ENCODE results near the gene IFNL1.
"Not testable (repeated sequence)": the region's sequence is repeated elsewhere in the genome, so short reads cannot be mapped to it uniquely, and the experiment has no call there.

The IFNL1 gene

DNA sequence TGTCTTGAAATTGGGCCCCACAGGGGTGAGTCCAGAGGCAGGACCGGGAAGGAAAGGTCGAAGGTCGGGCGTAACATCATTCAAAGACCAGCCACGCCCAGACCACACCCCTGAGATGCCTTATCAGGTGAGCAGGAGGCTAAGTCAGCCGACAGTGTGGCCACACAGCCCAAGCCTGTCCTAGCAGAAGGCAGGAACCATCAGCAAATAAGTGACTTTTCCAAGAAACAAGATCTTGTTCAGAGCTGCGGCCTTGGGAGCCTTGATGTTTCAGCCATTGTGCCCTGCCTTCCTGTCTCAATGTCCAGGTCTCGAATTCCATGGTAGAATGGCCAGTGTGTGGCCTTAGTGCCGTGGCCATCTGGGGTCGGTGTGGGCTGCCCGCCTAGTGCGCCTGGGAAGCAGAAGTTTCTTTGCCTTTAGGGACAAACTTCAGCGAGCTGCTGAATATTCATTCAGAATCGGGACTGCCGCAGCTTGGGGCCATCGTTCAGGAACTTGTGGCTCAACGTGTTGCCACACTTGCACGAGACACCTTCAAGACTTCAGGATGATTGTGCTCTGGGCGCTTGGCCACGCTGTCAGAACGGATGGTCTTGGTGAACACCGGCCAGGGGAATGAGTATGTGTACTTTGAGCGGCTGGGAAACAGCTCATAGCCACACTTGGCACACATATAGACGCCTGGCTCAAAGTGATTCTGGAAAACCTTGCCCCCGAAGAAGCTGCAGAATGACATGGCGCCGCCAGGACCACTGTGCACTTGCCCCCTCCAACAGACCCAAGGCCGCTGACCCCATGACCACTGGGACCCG lies 41.5 kb upstream of the IFNL1 start:
- no peak for FAIRE-seq
- TF ChIP-seq POLR2AphosphoS5 (IDR thresholded peaks at IDR 0.05; ENCODE audit: low read depth, low read length), result no peak
- no peak for TF ChIP-seq PAX5 (IDR thresholded peaks at IDR 0.05; ENCODE audit: insufficient read depth, low read length, severe bottlenecking)
- no peak for TF ChIP-seq SPI1 (IDR thresholded peaks at IDR 0.05; ENCODE audit: low read depth, low read length)
- TF ChIP-seq POU2F2 (IDR thresholded peaks at IDR 0.05; ENCODE audit: low read depth, low read length), result no peak
- TF ChIP-seq TAF1 (IDR thresholded peaks at IDR 0.05; ENCODE audit: low read depth, low read length), result no peak
- no peak for TF ChIP-seq POLR2A (IDR thresholded peaks at IDR 0.05; ENCODE audit: low read depth, low read length)
- DNase-seq (ENCODE audit: insufficient read length, low spot score), result no peak

GRCh38 chr19:39257227-39257626 lies 39.0 kb upstream of the IFNL1 start:
- DNase-seq (ENCODE audit: insufficient read length, low spot score) (no peak), FAIRE-seq (no peak)
- TF ChIP-seq PAX5 (IDR thresholded peaks at IDR 0.05; ENCODE audit: insufficient read depth, low read length, severe bottlenecking) (no peak), POU2F2 (IDR thresholded peaks at IDR 0.05; ENCODE audit: low read depth, low read length) (no peak), POLR2AphosphoS5 (IDR thresholded peaks at IDR 0.05; ENCODE audit: low read depth, low read length) (no peak), POLR2A (IDR thresholded peaks at IDR 0.05; ENCODE audit: low read depth, low read length) (no peak), TAF1 (IDR thresholded peaks at IDR 0.05; ENCODE audit: low read depth, low read length) (no peak), SPI1 (IDR thresholded peaks at IDR 0.05; ENCODE audit: low read depth, low read length) (no peak)

DNA sequence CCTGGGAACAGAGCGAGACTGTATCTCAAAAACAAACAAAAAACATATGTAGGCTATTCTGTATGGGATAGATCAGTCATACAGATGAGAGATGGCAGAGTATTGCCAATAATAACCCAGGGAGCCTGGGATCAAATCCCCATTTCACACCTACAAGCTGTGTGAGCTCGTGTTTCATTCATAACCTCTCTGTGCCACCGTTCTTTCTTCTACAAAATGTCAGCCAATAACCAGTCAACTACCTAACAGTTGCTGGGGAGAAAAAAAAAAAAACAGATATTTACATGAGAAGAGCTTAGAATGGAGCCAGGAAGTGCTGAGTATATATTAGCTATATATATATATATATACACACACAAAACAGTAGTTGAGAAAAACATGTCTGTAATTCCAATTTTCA lies 34.5 kb upstream of the IFNL1 start:
- TF ChIP-seq POU2F2 (IDR thresholded peaks at IDR 0.05; ENCODE audit: low read depth, low read length), result no peak
- TF ChIP-seq SPI1 (IDR thresholded peaks at IDR 0.05; ENCODE audit: low read depth, low read length), result no peak
- TF ChIP-seq POLR2AphosphoS5 (IDR thresholded peaks at IDR 0.05; ENCODE audit: low read depth, low read length), result no peak
- no peak for TF ChIP-seq TAF1 (IDR thresholded peaks at IDR 0.05; ENCODE audit: low read depth, low read length)
- TF ChIP-seq POLR2A (IDR thresholded peaks at IDR 0.05; ENCODE audit: low read depth, low read length), result no peak
- no peak for TF ChIP-seq PAX5 (IDR thresholded peaks at IDR 0.05; ENCODE audit: insufficient read depth, low read length, severe bottlenecking)
- DNase-seq (ENCODE audit: insufficient read length, low spot score) (no peak), FAIRE-seq (no peak)

GRCh38 chr19:39262496-39262895 lies 33.7 kb upstream of the IFNL1 start:
- DNase-seq (ENCODE audit: insufficient read length, low spot score), result no peak
- TF ChIP-seq TAF1 (IDR thresholded peaks at IDR 0.05; ENCODE audit: low read depth, low read length) (no peak), PAX5 (IDR thresholded peaks at IDR 0.05; ENCODE audit: insufficient read depth, low read length, severe bottlenecking) (no peak), POU2F2 (IDR thresholded peaks at IDR 0.05; ENCODE audit: low read depth, low read length) (no peak), POLR2AphosphoS5 (IDR thresholded peaks at IDR 0.05; ENCODE audit: low read depth, low read length) (no peak), SPI1 (IDR thresholded peaks at IDR 0.05; ENCODE audit: low read depth, low read length) (no peak), POLR2A (IDR thresholded peaks at IDR 0.05; ENCODE audit: low read depth, low read length) (no peak)
- no peak for FAIRE-seq

DNA sequence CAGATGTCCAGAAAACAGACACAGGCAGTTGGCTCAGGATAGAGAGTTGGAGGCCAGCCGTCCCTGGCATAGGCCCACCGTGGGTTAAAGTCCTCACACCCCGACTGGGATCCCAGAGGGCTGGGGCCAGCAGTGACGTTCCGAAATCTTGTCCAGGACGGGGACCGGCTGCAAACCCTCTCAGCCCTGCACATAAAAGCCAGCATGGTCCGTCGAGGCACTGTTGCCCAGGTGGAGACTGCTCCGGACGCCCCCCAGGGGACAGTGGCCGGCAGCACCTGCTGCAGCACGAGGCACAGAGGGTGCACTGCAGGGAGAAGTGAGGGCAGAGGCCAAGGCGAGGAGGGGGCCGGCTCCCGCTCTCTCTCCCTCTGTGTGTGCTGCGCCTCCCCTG lies 32.3 kb upstream of the IFNL1 start:
- DNase-seq (ENCODE audit: insufficient read length, low spot score), result no peak
- TF ChIP-seq POLR2AphosphoS5 (IDR thresholded peaks at IDR 0.05; ENCODE audit: low read depth, low read length) (no peak), POLR2A (IDR thresholded peaks at IDR 0.05; ENCODE audit: low read depth, low read length) (no peak), TAF1 (IDR thresholded peaks at IDR 0.05; ENCODE audit: low read depth, low read length) (no peak), POU2F2 (IDR thresholded peaks at IDR 0.05; ENCODE audit: low read depth, low read length) (no peak)
- FAIRE-seq, result no peak

DNA sequence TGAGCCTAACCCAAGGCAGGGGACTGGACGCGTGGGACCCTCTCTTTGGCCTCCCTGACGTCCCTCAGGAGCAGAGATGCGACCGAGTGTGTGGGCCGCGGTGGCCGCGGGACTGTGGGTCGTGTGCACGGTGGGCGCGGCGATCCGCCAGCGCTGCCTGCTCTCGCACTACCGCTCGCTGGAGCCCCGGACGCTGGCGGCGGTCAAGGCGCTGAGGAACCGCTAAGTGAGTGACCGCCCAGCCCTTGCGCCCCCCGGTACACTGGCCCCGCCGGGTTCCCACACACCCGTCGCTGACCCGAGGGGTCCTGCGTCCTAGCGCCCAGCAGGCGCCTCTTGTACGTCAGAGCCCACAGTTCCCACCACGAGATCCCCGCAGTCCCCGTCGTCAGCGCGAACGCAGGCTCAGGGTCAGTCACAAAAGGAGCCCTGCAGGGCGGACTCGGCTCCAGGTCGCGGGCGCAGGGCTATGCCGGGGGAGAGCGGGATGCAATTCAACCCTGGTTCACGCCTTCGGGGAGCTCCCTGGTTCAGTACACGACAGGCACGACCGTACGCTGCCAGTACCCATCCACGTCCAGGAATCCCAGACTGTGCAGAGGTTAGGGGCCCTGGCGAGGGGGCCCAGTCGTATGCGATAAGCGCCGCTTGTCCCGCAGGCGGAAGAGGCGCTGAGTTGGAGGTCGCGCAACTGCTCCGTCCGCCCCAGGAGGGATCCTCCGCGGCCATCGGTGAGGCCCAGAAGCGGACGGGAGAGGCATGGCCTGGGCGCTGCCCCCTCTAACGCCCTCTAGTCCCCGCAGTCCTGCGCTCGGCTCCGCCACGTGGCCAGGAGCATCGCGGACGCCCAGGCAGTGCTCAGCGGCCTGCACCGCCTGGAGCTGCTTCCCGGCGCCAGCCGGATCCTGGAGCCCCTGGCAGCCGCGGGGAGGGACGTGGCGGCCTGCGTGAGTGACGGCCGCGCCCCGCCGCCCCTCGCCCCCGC lies 31.6 kb upstream of the IFNL1 start:
- DNase-seq (ENCODE audit: insufficient read length, low spot score) (no peak), FAIRE-seq (no peak)
- TF ChIP-seq POLR2A (IDR thresholded peaks at IDR 0.05; ENCODE audit: low read depth, low read length), result no peak
- TF ChIP-seq TAF1 (IDR thresholded peaks at IDR 0.05; ENCODE audit: low read depth, low read length), result no peak
- TF ChIP-seq POLR2AphosphoS5 (IDR thresholded peaks at IDR 0.05; ENCODE audit: low read depth, low read length), result no peak
- TF ChIP-seq PAX5 (IDR thresholded peaks at IDR 0.05; ENCODE audit: insufficient read depth, low read length, severe bottlenecking), result no peak
- no peak for TF ChIP-seq SPI1 (IDR thresholded peaks at IDR 0.05; ENCODE audit: low read depth, low read length)
- no peak for TF ChIP-seq POU2F2 (IDR thresholded peaks at IDR 0.05; ENCODE audit: low read depth, low read length)

DNA sequence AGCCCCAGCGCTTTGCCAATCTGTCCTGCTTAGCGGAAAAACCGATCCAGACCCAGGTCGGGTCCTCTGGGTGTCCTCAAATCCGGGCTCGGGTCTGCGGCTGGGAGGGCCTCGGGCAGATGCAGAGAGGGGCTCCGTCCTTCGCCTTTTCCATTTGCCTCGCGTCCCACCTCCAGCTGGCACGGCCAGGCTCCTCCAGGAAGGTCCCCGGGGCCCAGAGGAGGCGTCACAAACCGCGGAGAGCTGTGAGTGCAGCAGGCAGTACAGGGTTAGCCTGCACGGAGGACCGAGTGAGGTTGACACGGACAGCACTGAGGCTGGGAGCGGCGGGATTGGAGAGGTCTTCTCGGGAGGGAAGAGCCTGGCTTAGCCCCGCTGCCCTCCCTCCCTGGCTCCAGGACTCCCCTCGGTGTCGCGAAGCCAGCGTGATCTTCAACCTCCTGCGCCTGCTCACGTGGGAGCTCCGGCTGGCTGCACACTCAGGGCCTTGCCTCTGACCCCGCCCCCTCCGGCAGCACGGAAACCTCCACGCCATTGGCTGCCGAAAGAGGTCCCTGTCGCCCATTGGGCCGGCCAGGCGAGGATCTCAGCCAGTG lies 30.8 kb upstream of the IFNL1 start:
- no peak for DNase-seq (ENCODE audit: insufficient read length, low spot score)
- FAIRE-seq, result no peak
- TF ChIP-seq POLR2A (IDR thresholded peaks at IDR 0.05; ENCODE audit: low read depth, low read length) (no peak), SPI1 (IDR thresholded peaks at IDR 0.05; ENCODE audit: low read depth, low read length) (no peak), TAF1 (IDR thresholded peaks at IDR 0.05; ENCODE audit: low read depth, low read length) (no peak), POLR2AphosphoS5 (IDR thresholded peaks at IDR 0.05; ENCODE audit: low read depth, low read length) (no peak), POU2F2 (IDR thresholded peaks at IDR 0.05; ENCODE audit: low read depth, low read length) (no peak)

DNA sequence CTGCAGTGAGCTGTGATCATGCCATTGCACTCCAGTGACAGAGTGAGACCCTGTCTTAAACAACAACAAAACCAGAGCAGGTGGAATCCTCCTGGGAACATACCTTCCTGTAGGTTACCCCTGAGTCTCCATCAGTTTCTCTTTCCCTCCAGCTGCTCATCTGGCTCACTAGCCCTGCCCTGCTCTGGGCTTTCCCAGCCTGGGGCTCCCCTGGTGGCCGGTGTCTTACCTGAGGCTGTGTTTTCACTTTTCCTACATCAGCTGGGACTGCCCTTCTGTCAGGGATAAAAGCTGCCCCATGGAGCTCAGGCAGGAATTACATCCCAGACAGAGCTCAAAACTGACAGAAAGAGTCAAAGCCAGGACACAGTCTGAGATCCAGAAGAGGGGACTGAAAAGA lies 28.1 kb upstream of the IFNL1 start, which contains the start of gene IFNL2:
Gene IFNL2 (plus strand): TSS at position 312 of the 400 bp plus-strand sequence. CDS start 173 bp downstream, outside the sequence.
- FAIRE-seq, result peak; percentile 66
- DNase-seq (ENCODE audit: insufficient read length, low spot score), result not testable (repeated sequence)

DNA sequence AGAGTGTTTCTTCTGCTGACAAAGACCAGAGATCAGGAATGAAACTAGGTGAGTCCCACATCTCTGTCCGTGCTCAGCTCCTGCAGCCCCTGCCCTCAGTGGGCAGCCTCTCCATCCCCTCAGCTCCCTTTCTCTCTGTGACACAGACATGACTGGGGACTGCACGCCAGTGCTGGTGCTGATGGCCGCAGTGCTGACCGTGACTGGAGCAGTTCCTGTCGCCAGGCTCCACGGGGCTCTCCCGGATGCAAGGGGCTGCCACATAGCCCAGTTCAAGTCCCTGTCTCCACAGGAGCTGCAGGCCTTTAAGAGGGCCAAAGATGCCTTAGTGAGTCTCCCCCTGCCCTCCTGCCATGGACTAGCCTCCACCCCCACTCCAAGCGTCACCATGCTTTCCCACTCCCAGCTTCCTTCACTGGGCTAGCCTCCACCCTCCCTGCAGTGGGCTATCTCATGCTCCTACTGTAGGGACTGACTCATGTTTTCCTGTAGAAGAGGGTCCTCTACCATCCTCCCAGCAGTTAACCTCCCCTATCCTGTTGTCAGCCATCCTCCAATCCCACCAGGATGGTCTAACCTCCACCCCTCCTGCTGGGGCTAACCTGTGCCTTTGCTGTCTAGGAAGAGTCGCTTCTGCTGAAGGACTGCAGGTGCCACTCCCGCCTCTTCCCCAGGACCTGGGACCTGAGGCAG lies 27.5 kb upstream of the IFNL1 start:
- not testable (repeated sequence) for FAIRE-seq; DNase-seq (ENCODE audit: insufficient read length, low spot score)

GRCh38 chr19:39269369-39269768 lies 26.8 kb upstream of the IFNL1 start:
- DNase-seq (ENCODE audit: insufficient read length, low spot score); FAIRE-seq: not testable (repeated sequence)

Data from GM12891 (cell line).